Mesothelial cell of epicardium (in vitro differentiated cells): ENCODE data around the gene STAM. TPM values are rescaled to one million over a fixed set of nuclear protein-coding genes. Genes with fewer than 3 reads are reported as not detected.

ENCODE experiments used
- DNase-seq, 2 experiments: peaks; one replicate each; pipeline ENCODE4 v3.0.0; 2021; ENCODE audit warnings: low spot score in 2 of 2; ENCODE audit not compliant: unreplicated experiment in 2 of 2
- H3K27ac Mint-ChIP-seq: 2 replicates; pipeline ENCODE4 v1.8.0; 2021; ENCODE audit warnings: mixed read lengths
- H3K27me3 Mint-ChIP-seq: 2 replicates; pipeline ENCODE4 v1.8.0; 2021; ENCODE audit warnings: low read depth, mixed read lengths
- H3K36me3 Mint-ChIP-seq: 2 replicates; pipeline ENCODE4 v1.8.0; 2021; ENCODE audit warnings: mixed read lengths
- H3K4me1 Mint-ChIP-seq: 2 replicates; pipeline ENCODE4 v1.8.0; 2021; ENCODE audit warnings: mixed read lengths
- H3K4me3 Mint-ChIP-seq: 2 replicates; pipeline ENCODE4 v1.8.0; 2021; ENCODE audit warnings: mild to moderate bottlenecking, moderate library complexity, mixed read lengths
- H3K9me3 Mint-ChIP-seq: 2 replicates; pipeline ENCODE4 v1.8.0; 2021; ENCODE audit warnings: mixed read lengths
- CTCF ChIP-seq: fragments of 200-600 bp; sonication (generic); IDR thresholded peaks from one replicate; pipeline ENCODE4 v1.5.0; 2021; ENCODE audit warnings: antibody characterized with exemption; ENCODE audit not compliant: unreplicated experiment
- total RNA-seq: library from RNA; stranded (reverse); gene quantifications from 3 replicates; pipeline ENCODE4 v1.2.1, GENCODE V29; 2021

The STAM gene
- total RNA-seq, 1 donor from 2014 or later = 31.3 TPM

GRCh38 chr10:17607060-17607459 is 36.9 kb upstream of the STAM start:
- Mint-ChIP-seq H3K4me3 (no peak overlapping the region), H3K27ac (no peak overlapping the region), H3K27me3 (no peaks in the 10 kb centered on the region), H3K36me3 (no peaks in the 10 kb centered on the region), H3K9me3 (no peaks in the 10 kb centered on the region), H3K4me1 (peaks cover 3% of the 10 kb centered on the region)
- DNase-seq = no peak
- TF ChIP-seq CTCF = no peak

- peaks cover 3% of the 10 kb centered on the region for H3K4me1 Mint-ChIP-seq
- no peaks in the 10 kb centered on the region for H3K9me3 Mint-ChIP-seq
- H3K27me3 Mint-ChIP-seq = no peaks in the 10 kb centered on the region
- no peak overlapping the region for H3K27ac Mint-ChIP-seq
- TF ChIP-seq CTCF = peak; percentile 81
- DNase-seq = no peak
- H3K36me3 Mint-ChIP-seq = no peaks in the 10 kb centered on the region
- no peak overlapping the region for H3K4me3 Mint-ChIP-seq
Measured at GRCh38 chr10:17607603-17608332, 36.2 kb upstream of the STAM start.

- Mint-ChIP-seq H3K27ac (no peak overlapping the region), H3K4me3 (no peak overlapping the region), H3K9me3 (no peaks in the 10 kb centered on the region), H3K4me1 (peaks cover 3% of the 10 kb centered on the region), H3K36me3 (no peaks in the 10 kb centered on the region), H3K27me3 (no peaks in the 10 kb centered on the region)
- DNase-seq = no peak
- no peak for TF ChIP-seq CTCF
Measured at GRCh38 chr10:17609523-17610079, 34.4 kb upstream of the STAM start.

GRCh38 chr10:17616403-17617030 is 27.4 kb upstream of the STAM start:
- H3K9me3 Mint-ChIP-seq = no peaks in the 10 kb centered on the region
- peak; percentile 32 to 55 for DNase-seq

More at GRCh38 chr10:17616403-17617030, 27.4 kb upstream of the STAM start:
- Mint-ChIP-seq H3K4me3 (peak overlapping the region; percentile 67), H3K27ac (no peak overlapping the region), H3K4me1 (peaks cover 4% of the 10 kb centered on the region), H3K27me3 (peaks cover 8% of the 10 kb centered on the region), H3K36me3 (no peaks in the 10 kb centered on the region)
- TF ChIP-seq CTCF = no peak
